ENCODE measurements around the gene HOGA1. TPM values are rescaled to one million over a fixed set of nuclear protein-coding genes. Genes with fewer than 3 reads are reported as not detected.

Gene HOGA1
- polyA plus RNA-seq, 1 donor (not counting 4 experiments of a cell fraction or from before 2014, with no cell fraction given): 1.0 TPM

GRCh38 chr10:97597778-97598177 lies 13.6 kb downstream of the HOGA1 start:
- Histone ChIP-seq H3K4me2 (ENCODE audit: control insufficient read depth, extremely low read depth, insufficient read depth, low read depth, low read length) (no peak overlapping the region), H3K9me1 (ENCODE audit: control insufficient read depth, extremely low read depth, insufficient read depth, low read length) (no peaks in the 10 kb centered on the region), H2AFZ (ENCODE audit: control insufficient read depth, low read length) (no peak overlapping the region), H3K9me3 (ENCODE audit: control insufficient read depth, low read depth, low read length) (no peaks in the 10 kb centered on the region), H3K4me1 (ENCODE audit: control insufficient read depth, extremely low read depth, insufficient read depth, low read length) (peaks cover 18% of the 10 kb centered on the region), H3K4me3 (ENCODE audit: control insufficient read depth in 2 of 3, extremely low read depth in 1 of 3, insufficient read depth in 2 of 3, low read depth in 1 of 3, low read length in 3 of 3) (no peak overlapping the region), H3K27me3 (ENCODE audit: control insufficient read depth, extremely low read depth, insufficient read depth, low read length) (no peaks in the 10 kb centered on the region), H3K79me2 (ENCODE audit: control insufficient read depth, insufficient read depth, low read length) (no peaks in the 10 kb centered on the region), H4K20me1 (ENCODE audit: control insufficient read depth, extremely low read depth, insufficient read depth, low read length) (no peaks in the 10 kb centered on the region), H3K9ac (ENCODE audit: control insufficient read depth, extremely low read depth, insufficient read depth, low read length) (no peak overlapping the region), H3K36me3 (ENCODE audit: control insufficient read depth in 2 of 2, extremely low read depth in 1 of 2, insufficient read depth in 2 of 2, low read length in 2 of 2) (no peaks in the 10 kb centered on the region), H3K27ac (ENCODE audit: control insufficient read depth, insufficient read depth, low read length) (no peak overlapping the region)
- FAIRE-seq: peak; percentile 9
- no peak for DNase-seq (ENCODE audit: low read depth, low spot score)
- TF ChIP-seq EZH2 (IDR thresholded peaks at IDR 0.05; ENCODE audit: low read length): no peak
- no peak for TF ChIP-seq CTCF (optimal IDR thresholded peaks at IDR 0.05 in 1 of 3, IDR thresholded peaks at IDR 0.05 in 1 of 3, conservative IDR thresholded peaks at IDR 0.05 in 1 of 3; ENCODE audit: extremely low read depth in 1 of 3, insufficient read depth in 2 of 3, low read length in 3 of 3)
- dilution Hi-C loops (cut with MboI; ENCODE audit: extremely low pct_ligation_motif_present, low sequenced_read_pairs): no loop called here

- Histone ChIP-seq H2AFZ (ENCODE audit: control insufficient read depth, low read length) (no peak overlapping the region), H3K79me2 (ENCODE audit: control insufficient read depth, insufficient read depth, low read length) (no peaks in the 10 kb centered on the region), H3K4me3 (ENCODE audit: control insufficient read depth in 2 of 3, extremely low read depth in 1 of 3, insufficient read depth in 2 of 3, low read depth in 1 of 3, low read length in 3 of 3) (no peak overlapping the region), H3K27ac (ENCODE audit: control insufficient read depth, insufficient read depth, low read length) (no peak overlapping the region), H3K27me3 (ENCODE audit: control insufficient read depth, extremely low read depth, insufficient read depth, low read length) (no peaks in the 10 kb centered on the region), H3K9me1 (ENCODE audit: control insufficient read depth, extremely low read depth, insufficient read depth, low read length) (no peaks in the 10 kb centered on the region), H3K9ac (ENCODE audit: control insufficient read depth, extremely low read depth, insufficient read depth, low read length) (no peak overlapping the region), H3K36me3 (ENCODE audit: control insufficient read depth in 2 of 2, extremely low read depth in 1 of 2, insufficient read depth in 2 of 2, low read length in 2 of 2) (no peaks in the 10 kb centered on the region), H3K9me3 (ENCODE audit: control insufficient read depth, low read depth, low read length) (no peaks in the 10 kb centered on the region), H3K4me1 (ENCODE audit: control insufficient read depth, extremely low read depth, insufficient read depth, low read length) (peaks cover 18% of the 10 kb centered on the region), H3K4me2 (ENCODE audit: control insufficient read depth, extremely low read depth, insufficient read depth, low read depth, low read length) (no peak overlapping the region), H4K20me1 (ENCODE audit: control insufficient read depth, extremely low read depth, insufficient read depth, low read length) (no peaks in the 10 kb centered on the region)
- no peak for DNase-seq (ENCODE audit: low read depth, low spot score)
- no peak for FAIRE-seq
- dilution Hi-C loops (cut with MboI; ENCODE audit: extremely low pct_ligation_motif_present, low sequenced_read_pairs): no loop called here
- TF ChIP-seq EZH2 (IDR thresholded peaks at IDR 0.05; ENCODE audit: low read length): no peak
- TF ChIP-seq CTCF (optimal IDR thresholded peaks at IDR 0.05 in 1 of 3, IDR thresholded peaks at IDR 0.05 in 1 of 3, conservative IDR thresholded peaks at IDR 0.05 in 1 of 3; ENCODE audit: extremely low read depth in 1 of 3, insufficient read depth in 2 of 3, low read length in 3 of 3): peak in 1 of 3 experiments; percentile 4
Observed at GRCh38 chr10:97598407-97599271, 14.4 kb downstream of the HOGA1 start.

All from keratinocyte (primary cell).